ENCODE measurements around the gene CNIH3. TPM values are rescaled to one million over a fixed set of nuclear protein-coding genes. Genes with fewer than 3 reads are reported as not detected.

Gene CNIH3
- total and polyA plus RNA-seq, 12 donors, result 0.30 to 5.5 (median 2.2) TPM

GRCh38 chr1:224662870-224663269 is 46.8 kb downstream of the CNIH3 start:
- Histone ChIP-seq H3K4me3 (no peak overlapping the region), H3K27ac (no peak overlapping the region), H3K9me3 (replicated peaks in 1 of 3) (no peaks in the 10 kb centered on the region), H3K36me3 (replicated peaks in 1 of 2) (no peaks in the 10 kb centered on the region), H3K4me1 (replicated peaks in 1 of 2) (no peaks in the 10 kb centered on the region), H3K27me3 (no peaks in the 10 kb centered on the region)
- TF ChIP-seq CTCF (IDR thresholded peaks at IDR 0.05), result no peak
- no peak for TF ChIP-seq POLR2A (IDR thresholded peaks at IDR 0.05)
- no peak for DNase-seq
- intact Hi-C loops (cut with DNase I), result no loop called here
- WGBS, 4 donors, result 82 to 95% (median 91%) methylated on average over 2 to 3 of the region's 3 CpGs

GRCh38 chr1:224665016-224665415 is 48.9 kb downstream of the CNIH3 start:
- 61 to 68% (median 63%) methylated on average over 3 of the region's 3 CpGs for WGBS, 4 donors
- intact Hi-C loops (cut with DNase I), result no loop called here

GRCh38 chr1:224666078-224666477 is 50.0 kb downstream of the CNIH3 start:
- H3K4me1 ChIP-seq (replicated peaks in 1 of 2), result no peaks in the 10 kb centered on the region
- H3K27ac ChIP-seq, result no peak overlapping the region
- no peak overlapping the region for H3K4me3 ChIP-seq
- TF ChIP-seq CTCF (IDR thresholded peaks at IDR 0.05), result no peak
- TF ChIP-seq POLR2A (IDR thresholded peaks at IDR 0.05), result no peak
- intact Hi-C loops (cut with DNase I), result no loop called here
- H3K27me3 ChIP-seq, result no peaks in the 10 kb centered on the region
- no peaks in the 10 kb centered on the region for H3K36me3 ChIP-seq (replicated peaks in 1 of 2)
- DNase-seq, result no peak
- H3K9me3 ChIP-seq (replicated peaks in 1 of 3), result no peaks in the 10 kb centered on the region

More at GRCh38 chr1:224665016-224665415, 48.9 kb downstream of the CNIH3 start:
- no peak overlapping the region for H3K27ac ChIP-seq
- TF ChIP-seq POLR2A (IDR thresholded peaks at IDR 0.05) (no peak), CTCF (IDR thresholded peaks at IDR 0.05) (no peak)
- H3K9me3 ChIP-seq (replicated peaks in 1 of 3), result no peaks in the 10 kb centered on the region
- no peak overlapping the region for H3K4me3 ChIP-seq
- DNase-seq, result no peak
- H3K36me3 ChIP-seq (replicated peaks in 1 of 2), result no peaks in the 10 kb centered on the region
- H3K27me3 ChIP-seq, result no peaks in the 10 kb centered on the region
- no peaks in the 10 kb centered on the region for H3K4me1 ChIP-seq (replicated peaks in 1 of 2)

- no peak overlapping the region for H3K4me3 ChIP-seq
- WGBS, 4 donors, result 64 to 80% (median 75%) methylated on average over 2 of the region's 2 CpGs
Measured at GRCh38 chr1:224666913-224667312, 50.8 kb downstream of the CNIH3 start.

More at GRCh38 chr1:224666913-224667312, 50.8 kb downstream of the CNIH3 start:
- DNase-seq, result no peak
- no peaks in the 10 kb centered on the region for H3K9me3 ChIP-seq (replicated peaks in 1 of 3)
- no peaks in the 10 kb centered on the region for H3K27me3 ChIP-seq
- intact Hi-C loops (cut with DNase I), result no loop called here
- TF ChIP-seq POLR2A (IDR thresholded peaks at IDR 0.05) (no peak), CTCF (IDR thresholded peaks at IDR 0.05) (no peak)
- H3K27ac ChIP-seq, result no peak overlapping the region
- no peaks in the 10 kb centered on the region for H3K36me3 ChIP-seq (replicated peaks in 1 of 2)
- no peaks in the 10 kb centered on the region for H3K4me1 ChIP-seq (replicated peaks in 1 of 2)
